NCI-H2196 (cell line): ENCODE measurements around the gene PDGFB.

Source experiments
- DNase-seq: peaks from one replicate; lab custom pipeline; 2025; ENCODE audit not compliant: unreplicated experiment; lab: John Stamatoyannopoulos, UW

The PDGFB gene

GRCh38 chr22:39254789-39255298 is 10.1 kb upstream of the PDGFB start:
- no peak for DNase-seq

- DNase-seq, result no peak
Measured at GRCh38 chr22:39254122-39254521, 9.3 kb upstream of the PDGFB start.

- DNase-seq, result peak; percentile 45
Measured at GRCh38 chr22:39253435-39254070, 8.8 kb upstream of the PDGFB start.

GRCh38 chr22:39252461-39253434 is 8.0 kb upstream of the PDGFB start:
- no peak for DNase-seq

GRCh38 chr22:39251762-39252460 is 7.1 kb upstream of the PDGFB start:
- no peak for DNase-seq

GRCh38 chr22:39250838-39251237 is 6.1 kb upstream of the PDGFB start:
- DNase-seq, result no peak

GRCh38 chr22:39250131-39250530 is 5.3 kb upstream of the PDGFB start:
- DNase-seq, result no peak

GRCh38 chr22:39249086-39249704 is 4.4 kb upstream of the PDGFB start:
- no peak for DNase-seq

GRCh38 chr22:39248254-39248653 is 3.5 kb upstream of the PDGFB start:
- DNase-seq, result no peak

- DNase-seq, result no peak
Measured at GRCh38 chr22:39247361-39247760, 2.6 kb upstream of the PDGFB start.

GRCh38 chr22:39246690-39247332 is 2.0 kb upstream of the PDGFB start:
- no peak for DNase-seq

GRCh38 chr22:39246217-39246616 is 1.4 kb upstream of the PDGFB start:
- no peak for DNase-seq

- no peak for DNase-seq
Measured at GRCh38 chr22:39245130-39246039, 603 bp upstream of the PDGFB start.

GRCh38 chr22:39244136-39244495 is 666 bp downstream of the PDGFB start:
- no peak for DNase-seq

- no peak for DNase-seq
Measured at GRCh38 chr22:39243439-39244135, 1.2 kb downstream of the PDGFB start.

- DNase-seq, result peak; percentile 29
Measured at GRCh38 chr22:39242595-39243438, 2.0 kb downstream of the PDGFB start.

- DNase-seq, result no peak
Measured at GRCh38 chr22:39241794-39242594, 2.8 kb downstream of the PDGFB start.
